H1 (cell line): Measurements from ENCODE around the gene NOSIP. TPM values are rescaled to one million over a fixed set of nuclear protein-coding genes. Genes with fewer than 3 reads are reported as not detected.

Experiments used
- CTCF ChIA-PET: fragments of 300-600 bp; sonication (Branson Sonifier 250); formaldehyde crosslinking; loops from one replicate; lab custom pipeline; 2021; ENCODE audit not compliant: partially characterized antibody; lab: Charles Lee
- POLR2A ChIA-PET: fragments of 300-600 bp; sonication (Branson Sonifier 250); formaldehyde crosslinking; loops from one replicate; lab custom pipeline; 2021; ENCODE audit warnings: inconsistent platforms; ENCODE audit not compliant: partially characterized antibody; lab: Charles Lee
- DNase-seq, 2 experiments: peaks; one replicate each; pipeline versions ENCODE4 v3.0.0 to v3.0.0-alpha.2; 2010 to 2022; ENCODE audit warnings: low spot score in 2 of 2, low read depth in 1 of 2, mixed read lengths in 1 of 2
- FAIRE-seq: peaks from 2 replicates; lab custom pipeline; 2011; peaks lifted over from hg19 to GRCh38; lab: Jason Lieb, UNC
- H2AFZ ChIP-seq: 2 replicates; pipeline ENCODE4 v1.8.1; 2012; ENCODE audit warnings: low read length, inconsistent platforms
- H2AK5ac ChIP-seq: 2 replicates; pipeline ENCODE4 v1.6.1; 2013; ENCODE audit warnings: low read depth, low read length
- H2BK120ac ChIP-seq: replicated peaks from 2 replicates; pipeline ENCODE3; 2013; ENCODE audit warnings: low read depth, low read length, inconsistent platforms
- H2BK12ac ChIP-seq: 2 replicates; pipeline ENCODE4 v1.6.1; 2013; ENCODE audit warnings: low read depth, low read length
- H2BK15ac ChIP-seq: 2 replicates; pipeline ENCODE4 v1.6.1; 2013; ENCODE audit warnings: low read length
- H2BK20ac ChIP-seq: 2 replicates; pipeline ENCODE4 v1.6.1; 2013; ENCODE audit warnings: low read length
- H2BK5ac ChIP-seq: 2 replicates; pipeline ENCODE4 v1.6.1; 2013; ENCODE audit warnings: low read depth, low read length
- H3K14ac ChIP-seq: 2 replicates; pipeline ENCODE4 v1.6.1; 2013; ENCODE audit warnings: inconsistent platforms; ENCODE audit not compliant: insufficient read length
- H3K18ac ChIP-seq: 2 replicates; pipeline ENCODE4 v1.6.1; 2013; ENCODE audit warnings: low read length; ENCODE audit errors: extremely low read depth
- H3K23ac ChIP-seq: 2 replicates; pipeline ENCODE4 v1.6.1; 2013; ENCODE audit warnings: inconsistent platforms; ENCODE audit not compliant: insufficient read length
- H3K23me2 ChIP-seq: 2 replicates; pipeline ENCODE4 v1.6.1; 2013; ENCODE audit warnings: low read depth, low read length
- H3K27ac ChIP-seq: 2 replicates; pipeline ENCODE4 v1.6.1; 2011; ENCODE audit warnings: low read depth, low read length, inconsistent platforms
- H3K27me3 ChIP-seq, 4 experiments: replicated peaks in 1 of 4; 1 replicate in 1 of 4; 2 replicates in 3 of 4; pipeline versions ENCODE4 v1.6.1 to v1.8.1; 2011 to 2013; ENCODE audit warnings: low read length in 3 of 4, mild to moderate bottlenecking in 3 of 4, inconsistent platforms in 2 of 4, mixed read lengths in 2 of 4, moderate library complexity in 1 of 4; ENCODE audit not compliant: control insufficient read depth in 3 of 4, insufficient read depth in 3 of 4; ENCODE audit errors: extremely low read depth in 1 of 4
- H3K36me3 ChIP-seq, 4 experiments: 2 replicates each; pipeline versions ENCODE4 v1.6.1 to v1.8.1; 2011 to 2013; ENCODE audit warnings: mild to moderate bottlenecking in 4 of 4, low read length in 3 of 4, moderate library complexity in 2 of 4, control low read depth in 1 of 4, inconsistent platforms in 1 of 4; ENCODE audit not compliant: insufficient read depth in 4 of 4, control insufficient read depth in 2 of 4
- H3K4ac ChIP-seq: replicated peaks from 2 replicates; pipeline ENCODE3; 2013; ENCODE audit warnings: low read length, low read depth, mixed read lengths, inconsistent platforms; ENCODE audit not compliant: insufficient read length
- H3K4me1 ChIP-seq, 4 experiments: replicated peaks in 1 of 4; 1 replicate in 1 of 4; 2 replicates in 3 of 4; pipeline versions ENCODE4 v1.6.1 to v1.8.1; 2011 to 2013; ENCODE audit warnings: low read length in 3 of 4, inconsistent platforms in 2 of 4, mixed read lengths in 1 of 4; ENCODE audit not compliant: insufficient read depth in 4 of 4, control insufficient read depth in 3 of 4
- H3K4me2 ChIP-seq, 2 experiments: 2 replicates each; pipeline versions ENCODE4 v1.6.1 to v1.8.1; 2011 to 2013; ENCODE audit warnings: low read depth in 2 of 2, low read length in 2 of 2, control low read depth in 1 of 2, inconsistent platforms in 1 of 2, mild to moderate bottlenecking in 1 of 2; ENCODE audit not compliant: insufficient read depth in 1 of 2
- H3K4me3 ChIP-seq, 4 experiments: fragments of 200-600, 300-600 bp in 1 of 4; sonication (generic), shearing (Covaris generic), sonication (Bioruptor Twin) in 1 of 4; 2 replicates each; pipeline versions ENCODE4 v1.5.1 to v1.8.1; 2011 to 2016; ENCODE audit warnings: low read length in 4 of 4, low read depth in 3 of 4, control low read depth in 2 of 4, inconsistent platforms in 2 of 4, mild to moderate bottlenecking in 2 of 4, mixed read lengths in 1 of 4, moderate library complexity in 1 of 4; ENCODE audit not compliant: insufficient read depth in 2 of 4; ENCODE audit errors: extremely low read depth in 1 of 4
- H3K56ac ChIP-seq: replicated peaks from 2 replicates; pipeline ENCODE3; 2013; ENCODE audit warnings: low read depth, mild to moderate bottlenecking, mixed read lengths, low read length, inconsistent platforms; ENCODE audit not compliant: insufficient read length
- H3K79me1 ChIP-seq: 2 replicates; pipeline ENCODE4 v1.6.1; 2013; ENCODE audit warnings: low read depth, low read length, control low read depth
- H3K79me2 ChIP-seq, 2 experiments: 2 replicates each; pipeline versions ENCODE4 v1.6.1 to v1.8.1; 2012 to 2013; ENCODE audit warnings: low read length in 2 of 2, mild to moderate bottlenecking in 2 of 2, inconsistent platforms in 1 of 2; ENCODE audit not compliant: insufficient read depth in 2 of 2, control insufficient read depth in 1 of 2
- H3K9ac ChIP-seq, 4 experiments: replicated peaks in 1 of 4; 1 replicate in 1 of 4; 2 replicates in 3 of 4; pipeline versions ENCODE4 v1.6.1 to v1.8.1; 2011 to 2013; ENCODE audit warnings: low read depth in 3 of 4, low read length in 3 of 4, control low read depth in 2 of 4, mild to moderate bottlenecking in 2 of 4, moderate library complexity in 2 of 4, inconsistent platforms in 1 of 4; ENCODE audit errors: extremely low read depth in 1 of 4
- H3K9me3 ChIP-seq, 2 experiments: 2 replicates each; pipeline versions ENCODE4 v1.6.1 to v1.8.1; 2012 to 2013; ENCODE audit warnings: mild to moderate bottlenecking in 2 of 2, moderate library complexity in 2 of 2, control low read depth in 1 of 2, inconsistent platforms in 1 of 2, low read depth in 1 of 2, low read length in 1 of 2, mixed read lengths in 1 of 2; ENCODE audit not compliant: insufficient read depth in 2 of 2
- H4K20me1 ChIP-seq, 2 experiments: replicated peaks in 1 of 2; 2 replicates each; pipeline versions ENCODE3 to v1.8.1; 2011 to 2013; ENCODE audit warnings: inconsistent platforms in 2 of 2, low read length in 2 of 2, mild to moderate bottlenecking in 1 of 2; ENCODE audit not compliant: insufficient read depth in 2 of 2, control insufficient read depth in 1 of 2
- H4K5ac ChIP-seq: 2 replicates; pipeline ENCODE4 v1.6.1; 2013; ENCODE audit warnings: low read length, low read depth, mixed read lengths, inconsistent platforms; ENCODE audit not compliant: insufficient read length
- H4K8ac ChIP-seq: 2 replicates; pipeline ENCODE4 v1.8.0; 2013; ENCODE audit warnings: mild to moderate bottlenecking, moderate library complexity, low read length, inconsistent platforms; ENCODE audit not compliant: insufficient read depth; ENCODE audit errors: extremely low read depth
- H4K91ac ChIP-seq: replicated peaks from 2 replicates; pipeline ENCODE3; 2013; ENCODE audit warnings: low read length, mixed read lengths, inconsistent platforms; ENCODE audit not compliant: insufficient read length
- CBX8 ChIP-seq: fragments of 300-800, 300-1000 bp; sonication (generic); IDR thresholded peaks from 2 replicates; pipeline ENCODE4 v1.7.1; 2016; ENCODE audit warnings: low read depth, low read length, borderline replicate concordance
- CHD2 ChIP-seq: IDR thresholded peaks from 2 replicates; pipeline ENCODE4 v1.6.1; 2012; ENCODE audit warnings: low read length, improper control_type of control experiment
- HDAC2 ChIP-seq, 2 experiments: fragments of 300-600 bp in 1 of 2; sonication (generic) in 1 of 2; IDR thresholded peaks; 2 replicates each; pipeline ENCODE4 v1.6.1; 2011 to 2012; ENCODE audit warnings: low read depth in 2 of 2, low read length in 2 of 2, mild to moderate bottlenecking in 2 of 2, moderate library complexity in 2 of 2, borderline replicate concordance in 1 of 2, inconsistent platforms in 1 of 2
- RFX5 ChIP-seq: IDR thresholded peaks from 2 replicates; pipeline ENCODE4 v1.6.1; 2011; ENCODE audit warnings: low read depth, low read length, improper control_type of control experiment, borderline replicate concordance
- RXRA ChIP-seq: IDR thresholded peaks from 2 replicates; pipeline ENCODE4 v1.6.1; 2011; ENCODE audit warnings: low read depth, mild to moderate bottlenecking, low read length, moderate library complexity; ENCODE audit not compliant: insufficient read depth
- TAF1 ChIP-seq: IDR thresholded peaks from 2 replicates; pipeline ENCODE4 v1.6.1; 2011; ENCODE audit warnings: mild to moderate bottlenecking, low read depth, low read length
- TEAD4 ChIP-seq: IDR thresholded peaks from 2 replicates; pipeline ENCODE4 v1.6.1; 2012; ENCODE audit warnings: low read depth, low read length, inconsistent platforms, mixed read lengths
- WGBS, 2 experiments: shearing (Covaris generic) in 1 of 2; methylation state at CpG; one replicate each; pipeline versions ENCODE4 v1.1.6 to v1.1.7; 2013 to 2015; ENCODE audit warnings: low lambda C conversion rate in 2 of 2, mixed read lengths in 2 of 2, inconsistent platforms in 1 of 2, low coverage in 1 of 2, missing lambda C conversion rate in 1 of 2; ENCODE audit not compliant: insufficient replicate concordance in 2 of 2, insufficient coverage in 1 of 2, insufficient read length in 1 of 2; ENCODE audit errors: extremely low coverage in 1 of 2, missing lambda C conversion rate in 1 of 2; 5-methylcytosine and 5-hydroxymethylcytosine counted together
- polyA plus RNA-seq, 7 experiments: library from polyadenylated mRNA; depleted of rRNA in 3 of 7; stranded (reverse) in 5 of 7; unstranded in 2 of 7; fragments of >200 nt in 5 of 7; fragments of 200-250 nt in 2 of 7; gene quantifications; 1 replicate in 5 of 7; 2 replicates in 1 of 7; 4 replicates in 1 of 7; pipeline versions ENCODE4 v1.2.1 to v1.2.3, GENCODE V29; 2011 to 2013; ENCODE audit warnings: missing spikeins in 2 of 7, mixed read lengths in 2 of 7
- total RNA-seq: library from RNA; stranded (reverse); fragmentation: NEBNext Ultra II Directional; extraction: Animal tissue kit (Norgen Biotek cat#: 25700); gene quantifications from 2 replicates; pipeline ENCODE4 v1.2.1, GENCODE V29; 2021
- TF ChIP-seq, protein P1 (sequence below): IDR thresholded peaks from 2 replicates; pipeline ENCODE4 v1.6.1; 2012; ENCODE audit warnings: inconsistent platforms

Gene NOSIP
- total and polyA plus RNA-seq, 2 of the 8 experiments (the other 6 are each of a cell fraction or from before 2014, with no cell fraction given), result 85.1 to 192 TPM

DNA sequence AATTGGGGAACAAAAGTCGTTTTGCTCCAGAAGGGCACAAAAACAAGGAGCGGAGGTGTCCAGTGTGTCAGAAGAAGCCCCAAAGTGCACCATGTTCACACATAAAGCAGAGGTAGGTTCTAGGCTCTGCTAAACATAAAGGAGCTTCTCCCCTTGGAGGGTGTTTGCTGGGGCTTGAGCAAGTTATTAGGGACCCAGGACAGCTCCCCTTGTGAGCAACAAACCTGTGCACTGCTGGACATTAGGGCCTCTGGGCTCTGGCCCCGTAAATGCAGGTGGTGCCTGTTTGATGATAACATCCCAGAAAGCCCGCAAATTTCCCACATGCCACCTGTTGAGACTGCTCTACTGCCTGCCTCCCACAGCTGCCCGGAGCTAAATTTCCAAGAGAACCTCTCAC lies 41.7 kb downstream of the NOSIP start:
- H3K9me3 ChIP-seq, result no peaks in the 10 kb centered on the region
- no peak overlapping the region for H4K5ac ChIP-seq
- TF ChIP-seq RXRA (no peak), CBX8 (no peak), HDAC2 (IDR thresholded peaks at IDR 0.05; ENCODE audit: borderline replicate concordance in 1 of 2, low read depth in 2 of 2, low read length in 2 of 2) (no peak), TAF1 (no peak), RFX5 (no peak), TEAD4 (no peak), CHD2 (no peak)
- TF ChIP-seq, protein P1, sequence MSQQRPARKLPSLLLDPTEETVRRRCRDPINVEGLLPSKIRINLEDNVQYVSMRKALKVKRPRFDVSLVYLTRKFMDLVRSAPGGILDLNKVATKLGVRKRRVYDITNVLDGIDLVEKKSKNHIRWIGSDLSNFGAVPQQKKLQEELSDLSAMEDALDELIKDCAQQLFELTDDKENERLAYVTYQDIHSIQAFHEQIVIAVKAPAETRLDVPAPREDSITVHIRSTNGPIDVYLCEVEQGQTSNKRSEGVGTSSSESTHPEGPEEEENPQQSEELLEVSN, result no peak
- H2BK120ac ChIP-seq, result no peak overlapping the region
- H4K91ac ChIP-seq, result no peak overlapping the region
- H3K56ac ChIP-seq, result no peak overlapping the region
- FAIRE-seq (no peak), DNase-seq (no peak)
- peaks cover 0 to 7% of the 10 kb centered on the region in 2 experiments for H4K20me1 ChIP-seq
- 80% methylated on average over 5 of the region's 5 CpGs; no CpG with 5 or more reads in 1 of the 2 experiments for WGBS, 2 experiments
- H3K79me1 ChIP-seq, result no peaks in the 10 kb centered on the region
- H3K36me3 ChIP-seq, result no peaks in the 10 kb centered on the region; a peak in 1 of 8 replicates
- no peak overlapping the region for H3K23ac ChIP-seq
- H3K27me3 ChIP-seq, result no peaks in the 10 kb centered on the region; a peak in 1 of 7 replicates
- H3K4ac ChIP-seq, result no peak overlapping the region
- H4K8ac ChIP-seq, result no peak overlapping the region
- no peak overlapping the region for H3K14ac ChIP-seq
- peaks cover 0 to 5% (median 0%) of the 10 kb centered on the region in 4 experiments; a peak in 2 of 7 replicates for H3K4me1 ChIP-seq
- no peak overlapping the region for H2BK12ac ChIP-seq
- no peak overlapping the region for H3K4me2 ChIP-seq
- H3K23me2 ChIP-seq, result peaks cover 7% of the 10 kb centered on the region; the same call in 1 of the 2 replicates
- no peak overlapping the region for H3K18ac ChIP-seq
- no peak overlapping the region for H2BK5ac ChIP-seq
- H3K9ac ChIP-seq, result no peak overlapping the region
- H3K4me3 ChIP-seq, result no peak overlapping the region
- H2BK20ac ChIP-seq, result no peak overlapping the region
- ChIA-PET CTCF (interaction anchor here (0.5 to 5.4 kb wide), 9 partner anchors 8 to 936 kb away, joined by 3 to 33 read pairs (median 4); no protein-coding TSS in a partner anchor), POLR2A (interaction anchor here (0.9 to 2.3 kb wide), 2 partner anchors 12 to 25 kb away, joined by 3 to 7 read pairs; no protein-coding TSS in a partner anchor)
- no peak overlapping the region for H2BK15ac ChIP-seq
- no peak overlapping the region for H2AFZ ChIP-seq
- H3K27ac ChIP-seq, result no peak overlapping the region
- H2AK5ac ChIP-seq, result no peak overlapping the region
- H3K79me2 ChIP-seq, result no peaks in the 10 kb centered on the region
